A549 (cell line): Measurements from ENCODE around the gene PTBP1. TPM values are rescaled to one million over a fixed set of nuclear protein-coding genes. Genes with fewer than 3 reads are reported as not detected.

ENCODE experiments used
- ATAC-seq, 2 experiments: fragments of 200-7000 bp in 1 of 2; fragments of >200 bp in 1 of 2; cut with Nextera tagmentation in 1 of 2; cut with Tn5 transposase in 1 of 2; 3 replicates each; pipeline versions ENCODE4 v1.8.0 to v1.9.1; 2018 to 2020; ENCODE audit warnings: mild to moderate bottlenecking in 1 of 2, moderate library complexity in 1 of 2
- CTCF ChIA-PET: fragments of 300-600 bp; sonication (Branson Sonifier 250); formaldehyde crosslinking; extraction: SDS; loops from one replicate; lab custom pipeline; 2021; ENCODE audit warnings: antibody characterized with exemption, inconsistent platforms; lab: Yijun Ruan, JAX
- POLR2A ChIA-PET: fragments of 350-600 bp; formaldehyde crosslinking; extraction: SDS; loops from one replicate; lab custom pipeline; 2021; ENCODE audit warnings: antibody characterized with exemption, inconsistent platforms; lab: Yijun Ruan, JAX
- DNase-seq, 2 experiments: peaks; one replicate each; pipeline versions ENCODE4 v3.0.0 to v3.0.0-alpha.2; 2011 to 2016; ENCODE audit warnings: low read depth in 1 of 2, low spot score in 1 of 2
- FAIRE-seq: peaks from 2 replicates; lab custom pipeline; 2011; peaks lifted over from hg19 to GRCh38; lab: Jason Lieb, UNC
- H3K27ac ChIP-seq, 2 experiments: fragments of >200 bp; sonication (Bioruptor Twin); formaldehyde crosslinking; 3 replicates each; pipeline ENCODE4 v1.5.1; 2016 to 2017
- H3K4me1 ChIP-seq: fragments of >200 bp; sonication (Bioruptor Twin); formaldehyde crosslinking; 3 replicates; pipeline ENCODE4 v1.6.1; 2016
- H3K4me2 ChIP-seq: fragments of >200 bp; sonication (Bioruptor Twin); formaldehyde crosslinking; 3 replicates; pipeline ENCODE4 v1.6.1; 2016
- H3K4me3 ChIP-seq: fragments of >200 bp; sonication (Bioruptor Twin); formaldehyde crosslinking; 3 replicates; pipeline ENCODE4 v1.5.1; 2016
- H3K9me3 ChIP-seq: fragments of >200 bp; sonication (Bioruptor Twin); formaldehyde crosslinking; 3 replicates; pipeline ENCODE4 v1.6.1; 2016
- ATOH8 ChIP-seq: fragments of 250-450 bp; sonication (Bioruptor Pico); IDR thresholded peaks from 2 replicates; pipeline ENCODE4 v1.5.0; 2020; ENCODE audit warnings: low read depth, mild to moderate bottlenecking, moderate library complexity
- CEBPB ChIP-seq, 2 experiments: fragments of >200 bp in 1 of 2; sonication (Bioruptor Twin) in 1 of 2; formaldehyde crosslinking in 1 of 2; IDR thresholded peaks; 2 replicates each; pipeline ENCODE4 v1.6.1; 2012 to 2016
- CHD4 ChIP-seq: fragments of 200-600 bp; sonication (generic); IDR thresholded peaks from 2 replicates; pipeline ENCODE4 v1.6.1; 2016; ENCODE audit warnings: antibody characterized with exemption, mild to moderate bottlenecking, borderline replicate concordance
- EHF ChIP-seq: fragments of 250-450 bp; sonication (Bioruptor Pico); IDR thresholded peaks from 2 replicates; pipeline ENCODE4 v1.5.0; 2020; ENCODE audit warnings: mild to moderate bottlenecking
- ELK1 ChIP-seq: fragments of 150-350 bp; IDR thresholded peaks from 2 replicates; pipeline ENCODE4 v1.6.1; 2014; ENCODE audit warnings: low read depth, mild to moderate bottlenecking, low read length
- ESRRA ChIP-seq: fragments of 150-350 bp; IDR thresholded peaks from 2 replicates; pipeline ENCODE4 v1.6.1; 2014; ENCODE audit warnings: mild to moderate bottlenecking, low read length, borderline replicate concordance
- FOSL2 ChIP-seq, 2 experiments: fragments of 450-650 bp in 1 of 2; fragments of >200 bp in 1 of 2; sonication (Bioruptor Twin) in 1 of 2; formaldehyde crosslinking; IDR thresholded peaks; 2 replicates each; pipeline versions ENCODE4 v1.5.0 to v1.6.1; 2016 to 2020; ENCODE audit warnings: mild to moderate bottlenecking in 1 of 2, moderate library complexity in 1 of 2
- FOXS1 ChIP-seq: fragments of 250-450 bp; sonication (Bioruptor Pico); IDR thresholded peaks from 2 replicates; pipeline ENCODE4 v1.5.0; 2020; ENCODE audit warnings: mild to moderate bottlenecking, moderate library complexity
- GATA3 ChIP-seq: IDR thresholded peaks from 2 replicates; pipeline ENCODE4 v1.6.1; 2012; ENCODE audit warnings: borderline replicate concordance
- HDAC2 ChIP-seq: fragments of 200-600 bp; sonication (generic); IDR thresholded peaks from 2 replicates; pipeline ENCODE4 v1.6.1; 2016
- HES2 ChIP-seq: fragments of >200 bp; sonication (Bioruptor Twin); formaldehyde crosslinking; IDR thresholded peaks from 2 replicates; pipeline ENCODE4 v1.6.1; 2016
- HEYL ChIP-seq: fragments of 250-450 bp; sonication (Bioruptor Pico); IDR thresholded peaks from 2 replicates; pipeline ENCODE4 v1.8.0; 2021; ENCODE audit warnings: mild to moderate bottlenecking, moderate library complexity
- HOXA7 ChIP-seq: fragments of 250-450 bp; sonication (Bioruptor Pico); IDR thresholded peaks from 2 replicates; pipeline ENCODE4 v1.5.0; 2020; ENCODE audit warnings: mild to moderate bottlenecking, moderate library complexity
- HOXB5 ChIP-seq: fragments of 250-450 bp; sonication (Bioruptor Pico); IDR thresholded peaks from 2 replicates; pipeline ENCODE4 v1.5.0; 2020; ENCODE audit warnings: mild to moderate bottlenecking, moderate library complexity
- JUN ChIP-seq, 2 experiments: fragments of >200 bp; sonication (Bioruptor Twin); formaldehyde crosslinking; IDR thresholded peaks; 2 replicates in 1 of 2; 3 replicates in 1 of 2; pipeline ENCODE4 v1.6.1; 2016 to 2017
- MAX ChIP-seq: IDR thresholded peaks from 2 replicates; pipeline ENCODE4 v1.6.1; 2012
- MAZ ChIP-seq: fragments of 150-350 bp; IDR thresholded peaks from 2 replicates; pipeline ENCODE4 v1.6.1; 2014; ENCODE audit warnings: antibody characterized with exemption, low read depth, low read length, borderline replicate concordance
- NR3C1 ChIP-seq: fragments of >200 bp; sonication (Bioruptor Twin); formaldehyde crosslinking; IDR thresholded peaks from 3 replicates; pipeline ENCODE4 v1.6.1; 2017
- POLR2AphosphoS2 ChIP-seq: conservative IDR thresholded peaks from 2 replicates; pipeline ENCODE4 v1.6.1; 2012; ENCODE audit warnings: low read length, improper control_type of control experiment, inconsistent platforms
- RCOR1 ChIP-seq: fragments of 150-350 bp; IDR thresholded peaks from 2 replicates; pipeline ENCODE4 v1.6.1; 2014; ENCODE audit warnings: antibody characterized with exemption, low read length, low read depth
- USF2 ChIP-seq: fragments of 450-650 bp; IDR thresholded peaks from 2 replicates; pipeline ENCODE4 v1.6.1; 2014; ENCODE audit warnings: antibody characterized with exemption
- ZC3H11A ChIP-seq: fragments of 450-650 bp; IDR thresholded peaks from 2 replicates; pipeline ENCODE4 v1.6.1; 2014; ENCODE audit warnings: antibody characterized with exemption, mild to moderate bottlenecking
- WGBS: methylation state at CpG from one replicate; pipeline ENCODE4 v1.1.6; 2017; ENCODE audit errors: missing lambda C conversion rate; 5-methylcytosine and 5-hydroxymethylcytosine counted together
- polyA plus RNA-seq, 4 experiments: library from polyadenylated mRNA; depleted of rRNA in 3 of 4; stranded (reverse); fragments of >200 nt; fragmentation: RNase III in 1 of 4; extraction: RNeasy Plus Mini Kit Qiagen cat#74134 plus additional on column Dnase treatment in 1 of 4; gene quantifications; 2 replicates in 3 of 4; 3 replicates in 1 of 4; pipeline ENCODE4 v1.2.3, GENCODE V29; 2011 to 2017

The PTBP1 gene
- polyA plus RNA-seq, 2 of the 4 experiments (the other 2 are of a cell fraction), result 144 to 264 TPM

GRCh38 chr19:755063-755462 lies 42.2 kb upstream of the PTBP1 start:
- H3K4me1 ChIP-seq, result peaks cover 28% of the 10 kb centered on the region
- CTCF ChIA-PET, result interaction anchor here (0.5 to 0.7 kb wide), 2 partner anchors 32 to 101 kb away, joined by 3 to 4 read pairs; no protein-coding TSS in a partner anchor
- ATAC-seq (no peak), FAIRE-seq (no peak), DNase-seq (no peak)
- POLR2A ChIA-PET, result no interaction called here
- 96% methylated on average over 12 of the region's 15 CpGs for WGBS
- H3K27ac ChIP-seq, result peak overlapping the region; percentile 99 to 100; a peak in 5 of 6 replicates
- no peak overlapping the region for H3K4me3 ChIP-seq
- peaks cover 32% of the 10 kb centered on the region for H3K9me3 ChIP-seq
- TF ChIP-seq HOXA7, result no peak
- TF ChIP-seq POLR2AphosphoS2, result no peak
- TF ChIP-seq HES2, result no peak
- TF ChIP-seq CHD4, result no peak
- TF ChIP-seq FOXS1 (CRISPR knock-in tag), result no peak
- TF ChIP-seq HOXB5 (CRISPR knock-in tag), result no peak
- TF ChIP-seq CEBPB (IDR thresholded peaks at IDR 0.05), result no peak
- TF ChIP-seq JUN (IDR thresholded peaks at IDR 0.05), result no peak
- TF ChIP-seq MAX, result no peak
- no peak for TF ChIP-seq GATA3
- no peak for TF ChIP-seq RCOR1
- no peak for TF ChIP-seq ZC3H11A
- no peak for TF ChIP-seq HEYL (CRISPR knock-in tag)
- TF ChIP-seq ESRRA, result no peak
- no peak for TF ChIP-seq ELK1
- no peak for TF ChIP-seq ATOH8 (CRISPR knock-in tag)
- TF ChIP-seq EHF, result no peak
- no peak for TF ChIP-seq NR3C1
- no peak for TF ChIP-seq HDAC2
- H3K4me2 ChIP-seq, result peak overlapping the region; percentile 94

GRCh38 chr19:756236-756635 lies 41.0 kb upstream of the PTBP1 start:
- DNase-seq (peak; percentile 54 to 77), FAIRE-seq (no peak), ATAC-seq (no peak)
- ChIA-PET CTCF (interaction anchor here (0.6 kb wide), 1 partner anchor 50 kb away, joined by 7 read pairs; no protein-coding TSS in a partner anchor), POLR2A (no interaction called here)
- no peak overlapping the region for H3K4me2 ChIP-seq
- no peak overlapping the region for H3K4me3 ChIP-seq
- peak; percentile 72 for TF ChIP-seq USF2
- TF ChIP-seq FOSL2 (IDR thresholded peaks at IDR 0.05), result no peak
- TF ChIP-seq FOSL2 (CRISPR knock-in tag; IDR thresholded peaks at IDR 0.05), result peak; percentile 68
- TF ChIP-seq MAZ, result no peak
- TF ChIP-seq POLR2AphosphoS2, result 0 out of 2 replicates have a peak, but pooled peaks have one; percentile 14
- peak overlapping the region in 1 of 2 experiments; percentile 99; a peak in 3 of 6 replicates for H3K27ac ChIP-seq
- peaks cover 21% of the 10 kb centered on the region for H3K4me1 ChIP-seq
- peaks cover 32% of the 10 kb centered on the region for H3K9me3 ChIP-seq
